GM21390 (cell line): ENCODE results near the gene ONECUT3.
"Not testable (repeated sequence)": the region's sequence is repeated elsewhere in the genome, so short reads cannot be mapped to it uniquely, and the experiment has no call there.

Experiments
- ATAC-seq: cut with Tn5 transposase; IDR thresholded peaks from one replicate; pipeline ENCODE4 v1.9.1; 2021; ENCODE audit not compliant: unreplicated experiment

ONECUT3 gene

DNA sequence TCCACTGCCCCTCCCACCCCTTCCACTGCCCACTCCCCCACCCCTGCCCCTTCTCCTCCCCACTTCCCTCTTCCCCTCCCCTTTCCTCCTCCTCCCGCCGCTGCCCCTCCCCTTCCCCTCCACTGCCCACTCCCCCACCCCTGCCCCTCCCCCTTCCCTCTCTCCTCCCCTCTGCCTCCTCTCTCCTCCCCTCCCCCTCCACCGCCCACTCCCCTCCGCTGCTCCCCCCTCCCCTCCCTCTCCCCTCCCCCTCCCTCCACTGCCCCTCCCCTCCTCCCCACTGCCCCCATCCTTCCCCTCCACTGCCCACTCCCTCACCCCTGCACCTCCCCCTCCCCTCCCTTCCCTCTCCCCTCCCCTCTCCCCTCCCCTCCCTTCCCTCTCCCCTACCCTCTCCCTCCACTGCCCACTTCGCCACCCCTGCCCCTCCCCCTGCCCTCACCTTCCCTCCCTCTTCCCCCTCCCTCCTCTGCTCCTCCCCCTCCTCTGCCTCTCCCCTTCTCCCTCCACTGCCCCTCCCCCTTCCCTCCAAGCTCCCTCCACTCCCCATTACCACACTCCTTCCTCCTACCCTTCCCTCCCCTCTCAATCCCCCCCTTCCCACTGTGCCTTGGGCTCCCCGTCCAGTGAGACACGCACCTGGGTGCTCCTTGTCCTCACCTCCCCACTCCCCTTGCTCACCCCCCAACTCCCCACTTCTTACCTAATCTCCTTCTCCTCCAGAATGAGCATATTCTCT, 36.9 kb downstream of the ONECUT3 start:
- no peak for ATAC-seq

- no peak for ATAC-seq
Measured at GRCh38 chr19:1791879-1792278, 38.6 kb downstream of the ONECUT3 start.

DNA sequence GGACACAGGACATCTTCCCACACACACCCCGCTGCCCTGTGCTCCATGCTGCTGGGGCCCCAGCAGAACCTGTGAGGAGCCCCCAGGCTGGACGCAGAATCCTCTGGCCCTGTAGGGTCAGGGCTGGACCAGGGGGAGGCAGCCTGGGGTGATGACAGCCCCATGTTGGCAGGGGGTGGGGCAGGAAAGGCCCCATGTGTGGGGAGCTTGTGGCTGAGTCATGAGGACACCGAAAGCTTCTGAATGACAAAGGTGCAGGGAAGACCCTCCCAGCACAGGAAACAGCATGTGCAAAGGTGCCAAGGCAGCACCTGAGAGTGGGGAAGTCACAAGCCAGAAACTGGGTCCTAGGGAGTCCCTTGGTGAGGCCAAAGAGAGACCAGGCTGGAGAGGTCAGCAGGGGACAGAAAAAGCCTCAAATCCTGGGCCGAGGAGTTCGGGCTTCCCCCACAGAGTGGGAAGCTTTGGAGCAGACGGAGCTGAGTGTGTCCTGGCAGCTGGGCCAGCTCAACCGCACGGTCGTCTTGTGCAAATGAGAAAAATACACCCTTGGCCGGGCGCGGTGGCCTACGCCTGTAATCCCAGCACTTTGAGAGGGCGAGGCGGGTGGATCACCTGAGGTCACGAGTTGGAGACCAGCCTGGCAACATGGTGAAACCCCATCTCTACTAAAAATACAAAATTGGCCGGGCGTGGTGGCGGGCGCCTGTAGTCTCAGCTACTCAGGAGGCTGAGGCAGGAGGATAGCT, 41.3 kb downstream of the ONECUT3 start:
- no peak for ATAC-seq

GRCh38 chr19:1796395-1797142, 43.3 kb downstream of the ONECUT3 start:
- ATAC-seq, result no peak

- not testable (repeated sequence) for ATAC-seq
Measured at GRCh38 chr19:1797313-1797712, 44.0 kb downstream of the ONECUT3 start.

DNA sequence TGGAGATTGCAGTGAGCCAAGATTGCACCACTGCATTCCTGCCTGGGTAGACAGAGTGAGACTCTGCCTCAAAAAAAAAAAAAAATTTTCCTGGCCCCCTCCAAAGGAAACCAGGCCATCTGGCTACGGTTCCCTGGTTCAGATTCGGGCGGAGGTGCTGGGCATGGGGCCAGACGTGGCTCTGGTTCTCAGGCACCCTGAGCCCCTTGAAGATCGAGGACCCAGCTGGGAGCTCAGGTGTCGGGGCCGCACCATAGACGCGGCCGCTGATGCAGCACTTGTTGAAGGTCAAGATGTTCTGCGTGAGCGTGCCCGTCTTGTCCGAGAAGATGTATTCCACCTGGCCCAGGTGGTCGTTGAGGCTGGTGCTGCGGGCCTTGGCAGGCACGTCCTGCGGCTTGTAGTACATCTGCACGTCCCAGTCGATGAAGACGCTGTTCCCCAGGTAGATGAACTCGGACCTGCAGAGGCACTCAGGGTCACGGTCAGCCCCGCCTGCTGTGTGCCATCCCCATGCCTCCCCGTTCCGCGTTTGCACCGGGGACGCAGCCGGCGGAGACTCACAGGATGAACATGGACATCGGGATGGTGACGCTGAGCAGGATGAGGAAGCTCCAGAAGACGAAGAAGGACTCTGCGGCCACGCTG, 46.5 kb downstream of the ONECUT3 start:
- no peak for ATAC-seq

GRCh38 chr19:1804858-1805257, 51.6 kb downstream of the ONECUT3 start:
- ATAC-seq, result no peak

GRCh38 chr19:1805401-1806183, 52.3 kb downstream of the ONECUT3 start:
- ATAC-seq, result no peak

GRCh38 chr19:1806184-1807029, 53.1 kb downstream of the ONECUT3 start:
- ATAC-seq, result no peak

GRCh38 chr19:1807030-1807694, 53.9 kb downstream of the ONECUT3 start:
- no peak for ATAC-seq

- ATAC-seq, result no peak
Measured at GRCh38 chr19:1807695-1808394, 54.5 kb downstream of the ONECUT3 start.

DNA sequence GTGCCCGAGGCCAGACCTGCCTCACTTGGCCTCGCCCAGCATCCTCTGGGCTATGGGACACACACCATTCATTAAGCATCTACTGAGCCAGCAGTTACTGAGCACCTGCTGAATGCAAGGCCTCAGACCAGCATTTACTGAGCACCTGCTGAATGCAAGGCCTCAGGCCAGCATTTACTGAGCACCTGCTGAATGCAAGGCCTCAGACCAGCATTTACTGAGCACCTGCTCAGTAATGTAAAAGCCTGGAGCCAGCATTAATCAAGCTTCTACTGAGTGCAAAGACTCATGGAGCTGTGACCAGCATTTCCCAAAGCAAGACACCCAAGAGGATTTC, 55.1 kb downstream of the ONECUT3 start:
- no peak for ATAC-seq

- no peak for ATAC-seq
Measured at GRCh38 chr19:1809678-1810077, 56.4 kb downstream of the ONECUT3 start.

DNA sequence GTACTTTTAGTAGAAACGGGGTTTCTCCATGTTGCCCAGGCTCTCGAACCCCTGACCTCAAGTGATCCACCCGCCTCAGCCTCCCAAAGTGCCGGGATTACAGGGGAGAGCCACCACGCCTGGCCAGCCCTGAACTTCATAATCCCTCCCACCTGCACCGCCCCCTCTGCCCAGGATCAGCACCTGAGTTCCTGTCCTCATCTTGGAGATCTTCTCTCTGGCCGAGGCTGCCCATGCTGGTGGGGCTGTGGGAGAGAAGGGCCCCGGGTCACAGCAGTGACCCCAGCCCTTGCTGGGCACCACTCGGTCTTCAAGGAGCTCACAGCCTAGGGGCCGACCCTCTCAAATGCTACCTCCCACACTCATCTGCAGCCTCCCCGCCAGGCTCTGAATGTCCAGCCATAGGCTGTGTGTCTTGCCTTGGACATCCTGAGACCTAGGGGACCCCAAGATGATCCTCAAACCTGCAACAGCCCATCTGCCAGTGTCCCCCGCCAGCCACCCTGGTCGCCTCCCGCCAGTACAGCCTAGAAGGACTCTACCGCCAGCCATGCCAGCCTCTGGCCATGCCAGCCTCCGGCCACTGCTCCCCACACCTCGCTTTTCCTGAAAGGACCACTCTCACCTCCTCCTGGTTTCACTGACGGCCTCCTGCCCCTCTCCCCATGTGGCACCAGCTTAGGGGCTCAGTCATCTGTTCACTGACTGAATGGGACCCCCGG, 57.3 kb downstream of the ONECUT3 start:
- ATAC-seq, result no peak

DNA sequence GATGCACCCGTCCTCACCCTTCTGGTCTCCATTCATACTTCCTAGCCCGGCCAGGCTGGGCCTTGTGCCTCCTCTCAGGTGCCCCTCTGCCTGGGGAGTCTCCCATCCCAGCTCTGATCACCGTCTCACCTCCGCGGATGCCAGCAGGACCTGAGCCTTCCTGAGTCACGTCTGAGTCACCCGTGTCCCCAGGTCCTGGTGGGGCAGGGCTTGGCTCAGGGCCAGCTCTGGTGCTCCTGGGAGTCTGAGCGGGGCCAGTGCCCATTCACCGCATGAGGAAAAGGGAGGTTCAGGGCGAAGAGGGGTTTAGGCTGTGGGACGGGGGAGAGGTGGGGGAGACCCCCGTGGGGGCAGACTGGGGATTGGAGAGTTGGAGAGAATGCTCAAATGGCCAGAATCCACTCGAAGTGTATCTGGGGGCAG, 58.2 kb downstream of the ONECUT3 start:
- no peak for ATAC-seq

- peak; percentile 22 for ATAC-seq
Measured at GRCh38 chr19:1811942-1812425, 58.7 kb downstream of the ONECUT3 start, which contains the start of gene ATP8B3. ATP8B3 (minus strand) TSS chr19:1812276; CDS start chr19:1811736, 540 bp downstream.

GRCh38 chr19:1812426-1813191, 59.3 kb downstream of the ONECUT3 start:
- peak; percentile 71 for ATAC-seq
